WTC11 (cell line): ENCODE data around the gene EML4. TPM values are rescaled to one million over a fixed set of nuclear protein-coding genes. Genes with fewer than 3 reads are reported as not detected.

Experiments
- ATAC-seq: fragments of 200-7000 bp; cut with Tn5 transposase; 2 replicates; pipeline ENCODE4 v1.10.0; 2021; ENCODE audit warnings: mild to moderate bottlenecking, moderate library complexity
- CTCF ChIA-PET: fragments of 300-600 bp; sonication (Branson Sonifier 250); formaldehyde crosslinking; loops from one replicate; lab custom pipeline; 2021; ENCODE audit warnings: antibody characterized with exemption; lab: Charles Lee
- POLR2A ChIA-PET: fragments of 350-600 bp; sonication (Branson Sonifier 250); formaldehyde crosslinking; loops from one replicate; lab custom pipeline; 2021; ENCODE audit warnings: antibody characterized with exemption; lab: Charles Lee
- DNase-seq: peaks from one replicate; pipeline ENCODE4 v3.0.0; 2021; ENCODE audit warnings: low spot score
- H3K27ac Mint-ChIP-seq: 2 replicates; pipeline ENCODE4 v1.8.0; 2021; ENCODE audit warnings: mixed read lengths
- H3K27me3 Mint-ChIP-seq: 2 replicates; pipeline ENCODE4 v1.8.0; 2021; ENCODE audit warnings: low read depth, mild to moderate bottlenecking, moderate library complexity, mixed read lengths
- H3K36me3 Mint-ChIP-seq: 2 replicates; pipeline ENCODE4 v1.8.0; 2021; ENCODE audit warnings: mixed read lengths
- H3K4me1 Mint-ChIP-seq: 2 replicates; pipeline ENCODE4 v1.8.0; 2022; ENCODE audit warnings: mixed read lengths
- H3K4me3 Mint-ChIP-seq: 2 replicates; pipeline ENCODE4 v1.8.0; 2021; ENCODE audit warnings: mild to moderate bottlenecking, moderate library complexity, mixed read lengths
- H3K9me3 Mint-ChIP-seq: 2 replicates; pipeline ENCODE4 v1.8.0; 2021; ENCODE audit warnings: mixed read lengths
- ATF1 ChIP-seq: sonication (generic); formaldehyde crosslinking; IDR thresholded peaks from 2 replicates; pipeline ENCODE4 v1.8.1; 2023; ENCODE audit warnings: mild to moderate bottlenecking, moderate library complexity, missing genetic modification reagents
- ELF4 ChIP-seq: sonication (generic); formaldehyde crosslinking; IDR thresholded peaks from 2 replicates; pipeline ENCODE4 v1.8.1; 2022; ENCODE audit warnings: low read depth, mild to moderate bottlenecking, moderate library complexity, missing genetic modification reagents
- EMX1 ChIP-seq: fragments of 250-450 bp; sonication (Bioruptor Pico); IDR thresholded peaks from 2 replicates; pipeline ENCODE4 v1.8.0; 2021; ENCODE audit warnings: mild to moderate bottlenecking
- ESRRA ChIP-seq: sonication (generic); formaldehyde crosslinking; IDR thresholded peaks from 2 replicates; pipeline ENCODE4 v1.8.1; 2022; ENCODE audit warnings: mild to moderate bottlenecking, missing genetic modification reagents, borderline replicate concordance
- ETV6 ChIP-seq: sonication (generic); formaldehyde crosslinking; IDR thresholded peaks from 2 replicates; pipeline ENCODE4 v1.8.1; 2022; ENCODE audit warnings: mild to moderate bottlenecking, missing genetic modification reagents
- GABPB1 ChIP-seq: sonication (generic); formaldehyde crosslinking; IDR thresholded peaks from 2 replicates; pipeline ENCODE4 v1.8.1; 2023; ENCODE audit warnings: mild to moderate bottlenecking, missing genetic modification reagents
- JAZF1 ChIP-seq: fragments of 250-450 bp; sonication (Bioruptor Pico); IDR thresholded peaks from 2 replicates; pipeline ENCODE4 v1.9.0; 2021; ENCODE audit warnings: moderate library complexity, mild to moderate bottlenecking, inconsistent platforms
- JUN ChIP-seq: sonication (generic); formaldehyde crosslinking; IDR thresholded peaks from 2 replicates; pipeline ENCODE4 v1.8.0; 2023; ENCODE audit warnings: mild to moderate bottlenecking, missing genetic modification reagents
- KAT7 ChIP-seq: sonication (generic); formaldehyde crosslinking; IDR thresholded peaks from 2 replicates; pipeline ENCODE4 v1.8.1; 2023; ENCODE audit warnings: missing genetic modification reagents, mild to moderate bottlenecking, borderline replicate concordance
- NFE2L1 ChIP-seq: sonication (generic); formaldehyde crosslinking; IDR thresholded peaks from 2 replicates; pipeline ENCODE4 v1.8.1; 2023; ENCODE audit warnings: missing genetic modification reagents
- NR3C1 ChIP-seq: sonication (generic); formaldehyde crosslinking; conservative IDR thresholded peaks from 2 replicates; pipeline ENCODE4 v1.8.1; 2023; ENCODE audit warnings: low read depth, mild to moderate bottlenecking, missing genetic modification reagents
- OVOL2 ChIP-seq: fragments of 250-450 bp; sonication (Bioruptor Pico); IDR thresholded peaks from 2 replicates; pipeline ENCODE4 v1.9.0; 2021; ENCODE audit warnings: mild to moderate bottlenecking, borderline replicate concordance
- RELA ChIP-seq: sonication (generic); formaldehyde crosslinking; IDR thresholded peaks from 2 replicates; pipeline ENCODE4 v1.8.1; 2022; ENCODE audit warnings: missing genetic modification reagents, mild to moderate bottlenecking, borderline replicate concordance
- SMAD4 ChIP-seq: sonication (generic); formaldehyde crosslinking; IDR thresholded peaks from 2 replicates; pipeline ENCODE4 v1.8.0; 2022; ENCODE audit warnings: mild to moderate bottlenecking, missing genetic modification reagents
- TEAD4 ChIP-seq: sonication (generic); formaldehyde crosslinking; IDR thresholded peaks from 2 replicates; pipeline ENCODE4 v1.8.0; 2022; ENCODE audit warnings: mild to moderate bottlenecking, missing genetic modification reagents
- ZNF416 ChIP-seq: fragments of 250-450 bp; sonication (Bioruptor Pico); IDR thresholded peaks from 2 replicates; pipeline ENCODE4 v1.9.0; 2021; ENCODE audit warnings: mild to moderate bottlenecking, inconsistent platforms
- ZNF671 ChIP-seq: fragments of 250-450 bp; sonication (Bioruptor Pico); IDR thresholded peaks from 2 replicates; pipeline ENCODE4 v1.8.0; 2021; ENCODE audit warnings: mild to moderate bottlenecking
- total RNA-seq: library from RNA; stranded (reverse); gene quantifications from 3 replicates; pipeline ENCODE4 v1.2.3, GENCODE V29; 2021
- TF ChIP-seq, protein P1 (sequence below): sonication (generic); formaldehyde crosslinking; IDR thresholded peaks from 2 replicates; pipeline ENCODE4 v1.8.0; 2022; ENCODE audit warnings: mild to moderate bottlenecking, missing genetic modification reagents
- TF ChIP-seq, protein P2 (sequence below): fragments of 250-450 bp; sonication (Bioruptor Pico); IDR thresholded peaks from 2 replicates; pipeline ENCODE4 v1.8.0; 2021; ENCODE audit warnings: mild to moderate bottlenecking
- TF ChIP-seq, protein P3 (sequence below): fragments of 200-600 bp; IDR thresholded peaks from 2 replicates; pipeline ENCODE4 v1.8.0; 2022; ENCODE audit warnings: antibody characterized with exemption
- TF ChIP-seq, protein P4 (sequence below): sonication (generic); formaldehyde crosslinking; IDR thresholded peaks from 2 replicates; pipeline ENCODE4 v1.8.1; 2022; ENCODE audit warnings: missing genetic modification reagents, borderline replicate concordance
- TF ChIP-seq, protein P5 (sequence below): sonication (generic); formaldehyde crosslinking; IDR thresholded peaks from 2 replicates; pipeline ENCODE4 v1.8.1; 2022; ENCODE audit warnings: low read depth, mild to moderate bottlenecking, moderate library complexity, missing genetic modification reagents, borderline replicate concordance
- TF ChIP-seq, protein P6 (sequence below): sonication (generic); formaldehyde crosslinking; IDR thresholded peaks from 2 replicates; pipeline ENCODE4 v1.8.1; 2023; ENCODE audit warnings: mild to moderate bottlenecking, moderate library complexity, missing genetic modification reagents
- TF ChIP-seq, protein P7 (sequence below): sonication (generic); formaldehyde crosslinking; IDR thresholded peaks from 2 replicates; pipeline ENCODE4 v1.8.1; 2023; ENCODE audit warnings: mild to moderate bottlenecking, missing genetic modification reagents

Gene EML4
- total RNA-seq, 1 experiment from 2014 or later: 89.9 TPM

DNA sequence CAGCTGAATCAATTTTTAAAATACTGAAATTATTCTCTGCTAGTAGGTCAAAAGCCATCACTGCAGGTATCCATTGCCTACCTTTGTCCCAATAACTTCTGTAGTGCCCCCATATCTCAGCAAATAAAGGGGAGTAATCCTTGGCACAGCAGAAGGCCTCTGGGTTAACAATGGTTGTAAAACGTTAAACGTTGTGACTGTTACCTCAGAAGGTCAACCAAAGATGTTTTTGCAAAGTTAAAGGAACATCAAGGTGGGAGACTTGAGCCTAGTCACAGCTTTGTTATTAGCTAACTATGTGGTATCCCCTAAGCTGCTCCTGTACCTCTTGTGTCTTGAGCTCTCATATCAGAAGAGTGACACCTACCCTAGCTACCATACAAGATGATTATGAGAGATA, 131.4 kb downstream of the EML4 start:
- POLR2A ChIA-PET: no interaction called here

DNA sequence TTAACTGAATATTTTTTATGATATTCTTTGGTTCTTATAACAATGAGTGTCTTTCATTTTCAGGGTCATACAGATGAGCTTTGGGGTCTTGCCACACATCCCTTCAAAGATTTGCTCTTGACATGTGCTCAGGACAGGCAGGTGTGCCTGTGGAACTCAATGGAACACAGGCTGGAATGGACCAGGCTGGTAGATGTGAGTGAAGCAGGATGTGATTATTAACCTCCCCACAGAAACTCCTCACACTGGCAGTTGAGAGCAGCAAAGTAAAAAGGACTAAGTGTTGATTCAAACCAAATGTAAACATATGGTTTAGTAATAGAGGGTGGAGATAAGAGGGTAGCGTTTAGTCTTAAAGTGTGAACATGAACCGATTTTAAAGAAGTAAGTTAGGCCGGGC, 134.1 kb downstream of the EML4 start:
- H3K36me3 Mint-ChIP-seq: peaks cover 30% of the 10 kb centered on the region
- POLR2A ChIA-PET: no interaction called here
- DNase-seq (no peak), ATAC-seq (no peak)
- no peaks in the 10 kb centered on the region for H3K9me3 Mint-ChIP-seq
- no peak overlapping the region for H3K4me3 Mint-ChIP-seq
- no peaks in the 10 kb centered on the region for H3K27me3 Mint-ChIP-seq
- CTCF ChIA-PET: no interaction called here
- H3K4me1 Mint-ChIP-seq: no peaks in the 10 kb centered on the region
- H3K27ac Mint-ChIP-seq: no peak overlapping the region
- no peak for TF ChIP-seq NR3C1 (CRISPR knock-in tag)
- TF ChIP-seq, protein P1, sequence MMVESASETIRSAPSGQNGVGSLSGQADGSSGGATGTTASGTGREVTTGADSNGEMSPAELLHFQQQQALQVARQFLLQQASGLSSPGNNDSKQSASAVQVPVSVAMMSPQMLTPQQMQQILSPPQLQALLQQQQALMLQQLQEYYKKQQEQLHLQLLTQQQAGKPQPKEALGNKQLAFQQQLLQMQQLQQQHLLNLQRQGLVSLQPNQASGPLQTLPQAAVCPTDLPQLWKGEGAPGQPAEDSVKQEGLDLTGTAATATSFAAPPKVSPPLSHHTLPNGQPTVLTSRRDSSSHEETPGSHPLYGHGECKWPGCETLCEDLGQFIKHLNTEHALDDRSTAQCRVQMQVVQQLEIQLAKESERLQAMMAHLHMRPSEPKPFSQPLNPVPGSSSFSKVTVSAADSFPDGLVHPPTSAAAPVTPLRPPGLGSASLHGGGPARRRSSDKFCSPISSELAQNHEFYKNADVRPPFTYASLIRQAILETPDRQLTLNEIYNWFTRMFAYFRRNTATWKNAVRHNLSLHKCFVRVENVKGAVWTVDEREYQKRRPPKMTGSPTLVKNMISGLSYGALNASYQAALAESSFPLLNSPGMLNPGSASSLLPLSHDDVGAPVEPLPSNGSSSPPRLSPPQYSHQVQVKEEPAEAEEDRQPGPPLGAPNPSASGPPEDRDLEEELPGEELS (CRISPR knock-in tag): no peak
- no peak for TF ChIP-seq KAT7 (CRISPR knock-in tag)
- TF ChIP-seq, protein P2, sequence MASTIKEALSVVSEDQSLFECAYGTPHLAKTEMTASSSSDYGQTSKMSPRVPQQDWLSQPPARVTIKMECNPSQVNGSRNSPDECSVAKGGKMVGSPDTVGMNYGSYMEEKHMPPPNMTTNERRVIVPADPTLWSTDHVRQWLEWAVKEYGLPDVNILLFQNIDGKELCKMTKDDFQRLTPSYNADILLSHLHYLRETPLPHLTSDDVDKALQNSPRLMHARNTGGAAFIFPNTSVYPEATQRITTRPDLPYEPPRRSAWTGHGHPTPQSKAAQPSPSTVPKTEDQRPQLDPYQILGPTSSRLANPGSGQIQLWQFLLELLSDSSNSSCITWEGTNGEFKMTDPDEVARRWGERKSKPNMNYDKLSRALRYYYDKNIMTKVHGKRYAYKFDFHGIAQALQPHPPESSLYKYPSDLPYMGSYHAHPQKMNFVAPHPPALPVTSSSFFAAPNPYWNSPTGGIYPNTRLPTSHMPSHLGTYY (CRISPR knock-in tag): no peak
- TF ChIP-seq, protein P3, sequence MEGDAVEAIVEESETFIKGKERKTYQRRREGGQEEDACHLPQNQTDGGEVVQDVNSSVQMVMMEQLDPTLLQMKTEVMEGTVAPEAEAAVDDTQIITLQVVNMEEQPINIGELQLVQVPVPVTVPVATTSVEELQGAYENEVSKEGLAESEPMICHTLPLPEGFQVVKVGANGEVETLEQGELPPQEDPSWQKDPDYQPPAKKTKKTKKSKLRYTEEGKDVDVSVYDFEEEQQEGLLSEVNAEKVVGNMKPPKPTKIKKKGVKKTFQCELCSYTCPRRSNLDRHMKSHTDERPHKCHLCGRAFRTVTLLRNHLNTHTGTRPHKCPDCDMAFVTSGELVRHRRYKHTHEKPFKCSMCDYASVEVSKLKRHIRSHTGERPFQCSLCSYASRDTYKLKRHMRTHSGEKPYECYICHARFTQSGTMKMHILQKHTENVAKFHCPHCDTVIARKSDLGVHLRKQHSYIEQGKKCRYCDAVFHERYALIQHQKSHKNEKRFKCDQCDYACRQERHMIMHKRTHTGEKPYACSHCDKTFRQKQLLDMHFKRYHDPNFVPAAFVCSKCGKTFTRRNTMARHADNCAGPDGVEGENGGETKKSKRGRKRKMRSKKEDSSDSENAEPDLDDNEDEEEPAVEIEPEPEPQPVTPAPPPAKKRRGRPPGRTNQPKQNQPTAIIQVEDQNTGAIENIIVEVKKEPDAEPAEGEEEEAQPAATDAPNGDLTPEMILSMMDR: no peak
- TF ChIP-seq TEAD4 (CRISPR knock-in tag): no peak
- TF ChIP-seq SMAD4 (CRISPR knock-in tag): no peak

More for the DNA sequence above, 131.4 kb downstream of the EML4 start:
- Mint-ChIP-seq H3K27ac (no peak overlapping the region), H3K4me3 (no peak overlapping the region), H3K9me3 (no peaks in the 10 kb centered on the region), H3K27me3 (no peaks in the 10 kb centered on the region), H3K4me1 (peaks cover 18% of the 10 kb centered on the region), H3K36me3 (peaks cover 38% of the 10 kb centered on the region)
- DNase-seq (no peak), ATAC-seq (no peak)
- CTCF ChIA-PET: no interaction called here
- TF ChIP-seq OVOL2: no peak
- TF ChIP-seq, protein P4, sequence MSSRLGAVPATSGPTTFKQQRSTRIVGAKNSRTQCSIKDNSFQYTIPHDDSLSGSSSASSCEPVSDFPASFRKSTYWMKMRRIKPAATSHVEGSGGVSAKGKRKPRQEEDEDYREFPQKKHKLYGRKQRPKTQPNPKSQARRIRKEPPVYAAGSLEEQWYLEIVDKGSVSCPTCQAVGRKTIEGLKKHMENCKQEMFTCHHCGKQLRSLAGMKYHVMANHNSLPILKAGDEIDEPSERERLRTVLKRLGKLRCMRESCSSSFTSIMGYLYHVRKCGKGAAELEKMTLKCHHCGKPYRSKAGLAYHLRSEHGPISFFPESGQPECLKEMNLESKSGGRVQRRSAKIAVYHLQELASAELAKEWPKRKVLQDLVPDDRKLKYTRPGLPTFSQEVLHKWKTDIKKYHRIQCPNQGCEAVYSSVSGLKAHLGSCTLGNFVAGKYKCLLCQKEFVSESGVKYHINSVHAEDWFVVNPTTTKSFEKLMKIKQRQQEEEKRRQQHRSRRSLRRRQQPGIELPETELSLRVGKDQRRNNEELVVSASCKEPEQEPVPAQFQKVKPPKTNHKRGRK (CRISPR knock-in tag): no peak
- no peak for TF ChIP-seq ELF4 (CRISPR knock-in tag)
- TF ChIP-seq JAZF1 (CRISPR knock-in tag): no peak
- TF ChIP-seq ETV6 (CRISPR knock-in tag): no peak
- TF ChIP-seq NR3C1 (CRISPR knock-in tag): no peak
- TF ChIP-seq, protein P5, sequence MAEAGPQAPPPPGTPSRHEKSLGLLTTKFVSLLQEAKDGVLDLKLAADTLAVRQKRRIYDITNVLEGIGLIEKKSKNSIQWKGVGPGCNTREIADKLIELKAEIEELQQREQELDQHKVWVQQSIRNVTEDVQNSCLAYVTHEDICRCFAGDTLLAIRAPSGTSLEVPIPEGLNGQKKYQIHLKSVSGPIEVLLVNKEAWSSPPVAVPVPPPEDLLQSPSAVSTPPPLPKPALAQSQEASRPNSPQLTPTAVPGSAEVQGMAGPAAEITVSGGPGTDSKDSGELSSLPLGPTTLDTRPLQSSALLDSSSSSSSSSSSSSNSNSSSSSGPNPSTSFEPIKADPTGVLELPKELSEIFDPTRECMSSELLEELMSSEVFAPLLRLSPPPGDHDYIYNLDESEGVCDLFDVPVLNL (CRISPR knock-in tag): no peak
- TF ChIP-seq GABPB1 (CRISPR knock-in tag): no peak
- no peak for TF ChIP-seq ATF1
- TF ChIP-seq, protein P3: no peak
- TF ChIP-seq EMX1 (CRISPR knock-in tag): no peak
- no peak for TF ChIP-seq ZNF416
- TF ChIP-seq ESRRA (CRISPR knock-in tag): no peak
- TF ChIP-seq JUN (CRISPR knock-in tag): no peak
- TF ChIP-seq, protein P6, sequence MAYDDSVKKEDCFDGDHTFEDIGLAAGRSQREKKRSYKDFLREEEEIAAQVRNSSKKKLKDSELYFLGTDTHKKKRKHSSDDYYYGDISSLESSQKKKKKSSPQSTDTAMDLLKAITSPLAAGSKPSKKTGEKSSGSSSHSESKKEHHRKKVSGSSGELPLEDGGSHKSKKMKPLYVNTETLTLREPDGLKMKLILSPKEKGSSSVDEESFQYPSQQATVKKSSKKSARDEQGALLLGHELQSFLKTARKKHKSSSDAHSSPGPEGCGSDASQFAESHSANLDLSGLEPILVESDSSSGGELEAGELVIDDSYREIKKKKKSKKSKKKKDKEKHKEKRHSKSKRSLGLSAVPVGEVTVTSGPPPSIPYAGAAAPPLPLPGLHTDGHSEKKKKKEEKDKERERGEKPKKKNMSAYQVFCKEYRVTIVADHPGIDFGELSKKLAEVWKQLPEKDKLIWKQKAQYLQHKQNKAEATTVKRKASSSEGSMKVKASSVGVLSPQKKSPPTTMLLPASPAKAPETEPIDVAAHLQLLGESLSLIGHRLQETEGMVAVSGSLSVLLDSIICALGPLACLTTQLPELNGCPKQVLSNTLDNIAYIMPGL (CRISPR knock-in tag): no peak
- TF ChIP-seq RELA (CRISPR knock-in tag): no peak
- TF ChIP-seq ZNF671: no peak
- TF ChIP-seq, protein P7, sequence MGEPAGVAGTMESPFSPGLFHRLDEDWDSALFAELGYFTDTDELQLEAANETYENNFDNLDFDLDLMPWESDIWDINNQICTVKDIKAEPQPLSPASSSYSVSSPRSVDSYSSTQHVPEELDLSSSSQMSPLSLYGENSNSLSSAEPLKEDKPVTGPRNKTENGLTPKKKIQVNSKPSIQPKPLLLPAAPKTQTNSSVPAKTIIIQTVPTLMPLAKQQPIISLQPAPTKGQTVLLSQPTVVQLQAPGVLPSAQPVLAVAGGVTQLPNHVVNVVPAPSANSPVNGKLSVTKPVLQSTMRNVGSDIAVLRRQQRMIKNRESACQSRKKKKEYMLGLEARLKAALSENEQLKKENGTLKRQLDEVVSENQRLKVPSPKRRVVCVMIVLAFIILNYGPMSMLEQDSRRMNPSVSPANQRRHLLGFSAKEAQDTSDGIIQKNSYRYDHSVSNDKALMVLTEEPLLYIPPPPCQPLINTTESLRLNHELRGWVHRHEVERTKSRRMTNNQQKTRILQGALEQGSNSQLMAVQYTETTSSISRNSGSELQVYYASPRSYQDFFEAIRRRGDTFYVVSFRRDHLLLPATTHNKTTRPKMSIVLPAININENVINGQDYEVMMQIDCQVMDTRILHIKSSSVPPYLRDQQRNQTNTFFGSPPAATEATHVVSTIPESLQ (CRISPR knock-in tag): no peak
- no peak for TF ChIP-seq NFE2L1 (CRISPR knock-in tag)
